HG03064 (cell line): ENCODE data around the gene INPP4A.

Experiments
- ATAC-seq: cut with Tn5 transposase; IDR thresholded peaks from one replicate; pipeline ENCODE4 v1.9.1; 2021; ENCODE audit warnings: low read depth; ENCODE audit not compliant: unreplicated experiment

Gene INPP4A

DNA sequence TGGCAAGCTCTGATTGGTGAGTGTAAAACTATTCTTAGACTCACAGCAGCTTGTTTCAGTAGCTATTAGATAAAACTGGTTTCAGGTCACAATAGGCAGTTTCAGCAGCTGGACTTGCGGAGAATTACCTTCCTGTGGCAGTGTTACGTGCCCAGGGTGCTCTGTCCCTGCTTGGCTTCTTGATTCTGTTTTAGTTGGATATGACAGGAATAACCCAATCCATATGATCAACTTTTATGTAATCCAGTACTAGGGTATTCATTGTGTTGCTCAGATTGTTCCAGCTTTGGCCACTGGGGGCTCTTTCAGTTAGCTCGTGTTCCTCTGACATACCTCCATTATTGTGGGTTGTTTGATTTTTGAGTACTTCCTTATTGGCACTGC lies 43.1 kb downstream of the INPP4A start:
- peak; percentile 47 for ATAC-seq

DNA sequence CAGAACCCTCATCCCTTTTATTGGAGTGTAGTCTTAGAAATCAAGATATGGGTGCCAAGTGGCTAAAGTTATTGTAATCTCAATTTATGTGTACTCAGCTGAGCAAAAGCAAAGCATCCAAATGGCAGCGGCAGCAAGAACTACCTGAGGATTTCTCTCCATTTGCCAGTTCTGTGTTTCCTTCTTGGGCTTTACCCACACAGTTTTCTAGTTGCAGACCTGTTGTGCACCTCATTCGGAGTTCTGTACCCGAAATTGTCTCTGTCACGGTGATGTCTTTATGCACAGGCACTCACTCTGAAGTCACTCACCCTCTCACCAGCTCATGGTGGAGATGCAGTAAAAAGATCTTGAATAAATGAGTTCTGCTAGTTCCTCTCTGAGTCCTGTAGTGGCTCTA lies 43.6 kb downstream of the INPP4A start:
- ATAC-seq = no peak

DNA sequence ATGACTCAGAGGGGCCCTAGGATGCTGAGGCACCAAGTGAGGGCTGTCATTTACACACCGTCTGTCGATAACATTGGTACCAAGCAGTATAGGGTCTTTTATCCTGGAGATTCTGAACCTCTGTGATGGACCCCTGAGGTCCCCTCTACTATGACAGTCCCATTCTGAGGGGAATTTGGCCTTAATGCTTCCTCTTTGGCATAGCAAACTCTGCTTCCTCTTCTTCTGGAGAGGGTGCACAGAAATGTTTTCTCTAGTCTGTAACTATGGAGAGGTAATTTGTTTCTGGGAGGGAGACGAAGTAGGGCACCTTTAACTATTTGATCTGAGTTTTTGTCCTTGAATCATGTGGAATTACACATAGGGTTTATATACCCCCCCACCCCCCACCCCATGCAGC lies 44.8 kb downstream of the INPP4A start:
- no peak for ATAC-seq

DNA sequence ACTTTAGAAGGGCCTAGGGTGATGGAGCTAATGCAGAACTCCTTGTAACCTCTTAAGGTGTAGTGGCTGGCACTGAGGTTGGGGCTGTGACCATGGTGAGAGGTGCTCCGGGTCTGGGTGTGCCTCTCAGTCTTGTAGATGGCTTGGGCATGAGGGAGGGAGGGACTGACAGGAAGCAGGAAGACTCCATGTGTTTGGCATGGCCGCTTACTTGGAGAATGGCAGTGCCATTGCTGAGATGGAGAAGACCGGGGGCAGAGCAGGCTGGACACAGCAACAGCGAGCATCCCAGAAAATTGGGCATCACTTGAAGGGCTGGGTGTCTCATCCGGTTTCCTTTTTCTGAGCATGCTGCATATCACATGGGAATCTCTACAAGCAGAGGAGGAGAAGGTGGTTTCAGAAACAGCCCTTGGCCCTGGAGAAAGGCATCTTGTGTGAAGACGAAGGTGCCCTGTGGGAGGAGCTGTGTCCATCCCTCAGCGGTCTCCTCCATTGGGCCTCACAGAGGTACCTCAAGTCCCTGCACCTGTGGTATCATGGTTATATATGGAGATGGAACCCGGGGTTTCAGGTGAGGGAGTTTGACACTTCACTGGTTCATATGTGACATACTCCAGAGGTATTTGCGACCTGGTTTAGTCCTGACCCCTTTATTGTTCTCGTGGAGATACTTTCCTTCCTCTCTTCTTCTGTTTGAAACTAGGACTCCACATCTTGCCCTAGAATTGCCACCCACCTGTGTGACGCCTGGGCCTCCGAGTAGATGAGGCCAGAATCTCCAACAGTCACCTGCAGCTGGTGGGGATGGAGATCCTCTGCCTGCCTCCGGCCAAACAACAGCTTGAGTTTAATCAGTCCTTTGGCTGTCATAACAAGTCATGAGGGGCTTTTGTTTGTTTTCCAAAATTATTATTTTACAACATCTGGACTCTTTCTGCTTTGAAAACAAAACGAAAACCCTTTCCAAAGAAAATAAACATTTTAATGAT lies 45.6 kb downstream of the INPP4A start:
- no peak for ATAC-seq

DNA sequence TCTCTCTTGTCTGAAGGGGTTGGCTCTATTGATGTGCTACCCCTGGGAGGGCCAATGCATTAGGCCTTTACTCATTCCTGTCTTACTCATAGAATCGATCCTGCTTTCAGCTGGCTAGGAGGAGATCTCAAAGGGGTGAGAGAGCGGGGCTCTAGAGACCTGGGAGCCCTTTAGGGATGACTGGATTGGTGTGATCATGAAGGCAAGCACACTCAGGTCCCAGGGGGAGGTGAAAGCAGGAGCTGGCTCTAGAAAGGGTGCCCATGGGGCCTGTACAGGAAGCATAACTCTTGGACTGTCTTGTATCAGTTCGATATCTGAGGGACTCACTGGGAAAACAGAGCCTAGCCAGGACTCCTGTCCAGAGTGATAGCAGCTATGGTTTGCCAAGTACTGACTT lies 47.8 kb downstream of the INPP4A start:
- ATAC-seq = no peak

DNA sequence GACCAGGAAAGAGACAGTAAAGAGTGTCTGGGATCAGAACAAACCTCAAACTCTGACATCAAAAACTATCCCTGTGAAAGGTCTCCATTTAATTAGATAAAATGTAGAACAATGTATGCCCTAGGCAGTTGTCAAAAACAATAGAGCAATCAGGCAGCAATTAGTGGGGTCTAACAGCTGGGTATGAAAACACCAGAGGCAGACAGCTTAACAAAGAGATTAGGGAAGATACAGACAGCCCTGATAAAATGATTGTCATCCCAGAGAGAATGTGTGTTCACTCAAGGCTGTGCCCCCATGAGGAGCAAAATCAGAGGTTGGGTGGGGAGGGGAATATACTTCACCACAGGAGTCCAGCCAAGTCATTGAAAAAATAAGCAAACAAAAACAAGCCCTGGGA lies 50.0 kb downstream of the INPP4A start:
- no peak for ATAC-seq

DNA sequence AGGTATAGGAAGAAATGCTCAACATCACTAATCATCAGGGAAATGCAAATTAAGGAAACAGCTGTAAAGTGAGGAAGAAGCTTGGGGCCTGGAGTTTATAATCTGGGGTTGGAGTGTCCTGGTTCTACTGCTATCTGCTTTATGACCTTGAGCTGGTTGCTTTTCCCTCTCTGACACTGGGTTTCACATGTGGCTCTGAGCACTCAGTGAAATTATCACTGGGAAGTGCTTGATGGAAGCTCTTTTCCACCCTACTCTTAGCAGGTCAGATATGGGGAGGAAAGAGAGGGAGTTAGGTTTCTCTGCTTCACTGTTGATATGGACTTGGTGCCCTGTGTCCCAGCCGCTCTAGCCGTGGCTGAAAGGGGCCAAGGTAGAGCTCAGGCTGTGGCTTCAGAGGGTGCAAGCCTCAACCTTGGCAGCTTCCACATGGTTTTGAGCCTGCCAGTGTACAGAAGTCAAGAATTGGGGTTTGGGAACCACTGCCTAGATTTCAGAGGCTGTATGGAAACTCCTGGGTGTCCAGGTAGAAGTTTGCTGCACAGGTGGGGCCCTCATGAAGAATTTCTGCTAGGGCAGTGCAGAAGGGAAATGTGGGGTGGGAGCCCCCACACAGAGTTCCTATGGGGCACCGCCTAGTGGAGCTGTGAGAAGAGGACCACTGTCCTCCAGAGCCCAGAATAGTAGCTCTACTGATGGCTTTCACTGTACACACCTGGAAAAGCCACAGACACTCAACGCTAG lies 52.3 kb downstream of the INPP4A start:
- no peak for ATAC-seq

DNA sequence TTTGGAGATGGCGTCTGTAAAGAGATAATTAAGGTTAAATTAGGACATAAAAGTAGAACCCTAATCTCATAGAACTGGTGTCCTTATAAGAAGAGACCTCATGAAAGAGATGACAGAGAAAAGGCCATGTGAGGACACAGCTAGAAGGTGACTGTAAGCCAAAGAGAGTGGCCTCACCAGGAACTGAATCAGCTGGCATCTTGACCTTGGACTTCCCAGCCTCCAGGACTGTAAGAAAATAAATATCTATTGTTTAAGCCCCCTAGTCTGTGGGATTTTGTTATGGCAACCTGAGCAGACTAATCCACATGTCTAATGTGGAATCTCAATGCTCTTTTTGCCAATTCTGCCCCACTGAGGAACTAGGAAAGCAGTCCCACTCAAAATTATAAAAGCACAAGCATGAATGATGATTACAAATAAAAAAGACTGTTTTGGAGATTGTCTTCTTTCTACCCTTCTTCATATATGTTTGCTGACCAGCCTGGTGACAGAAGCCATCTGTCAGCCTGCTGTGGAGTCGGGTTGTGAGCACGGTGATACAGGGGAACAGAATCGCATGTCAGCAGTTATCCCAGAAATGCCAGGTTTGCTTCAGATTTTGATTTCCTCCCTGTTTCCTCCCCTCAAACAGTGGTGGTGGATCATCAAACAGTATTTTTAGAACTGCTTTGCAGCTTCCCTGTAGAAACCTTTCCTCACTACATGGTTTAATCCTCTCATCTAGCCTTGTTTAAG lies 54.2 kb downstream of the INPP4A start:
- no peak for ATAC-seq

GRCh38 chr2:98500561-98500960 lies 55.9 kb downstream of the INPP4A start:
- ATAC-seq = no peak

- no peak for ATAC-seq
Measured at GRCh38 chr2:98501223-98501622, 56.6 kb downstream of the INPP4A start.

DNA sequence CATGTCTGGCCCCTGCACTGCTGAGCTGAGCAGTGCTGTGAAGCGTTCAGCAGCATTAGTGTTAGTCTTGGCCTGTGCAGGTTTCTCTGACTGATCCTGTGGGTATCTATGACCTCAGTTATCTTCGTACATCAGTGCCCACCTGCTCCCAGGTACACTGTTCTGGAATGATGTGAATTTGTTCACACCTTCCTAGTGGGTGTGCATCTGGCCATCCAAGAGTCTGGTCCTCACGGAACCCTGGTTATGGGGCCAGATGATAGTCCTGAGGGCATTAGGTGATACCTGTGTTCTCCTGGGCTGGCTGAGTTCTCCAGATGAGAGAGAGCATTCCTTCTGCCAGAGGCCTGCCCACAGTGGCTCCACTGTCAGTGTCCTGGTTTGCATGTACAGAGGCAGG lies 57.2 kb downstream of the INPP4A start:
- no peak for ATAC-seq

- no peak for ATAC-seq
Measured at GRCh38 chr2:98502556-98503335, 58.1 kb downstream of the INPP4A start.

GRCh38 chr2:98503481-98504105 lies 58.9 kb downstream of the INPP4A start:
- ATAC-seq = no peak

- no peak for ATAC-seq
Measured at GRCh38 chr2:98504381-98505109, 59.9 kb downstream of the INPP4A start.

DNA sequence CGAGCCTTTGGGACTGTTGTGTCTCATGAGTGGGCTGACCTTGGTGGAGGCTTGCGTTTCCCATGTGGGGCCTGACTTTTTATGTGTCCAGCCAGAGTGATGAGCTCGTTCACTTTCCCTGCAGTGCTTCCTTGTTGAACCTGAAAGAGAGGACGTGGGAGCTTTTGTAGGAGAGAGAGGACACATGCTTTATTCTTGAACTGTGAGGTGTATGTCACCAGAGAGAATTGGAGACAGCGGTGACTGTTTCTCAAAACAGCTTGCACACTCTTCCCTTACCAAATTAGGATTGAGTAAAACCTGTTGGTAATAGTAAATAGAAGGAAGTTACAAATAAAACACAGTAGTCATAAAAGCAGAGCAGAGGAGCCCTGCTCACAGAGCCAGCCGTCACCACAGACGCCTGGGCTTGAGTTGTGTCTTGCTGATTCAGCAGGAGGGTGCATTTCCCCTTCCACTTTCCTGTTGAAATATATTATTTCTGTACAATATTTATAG lies 60.7 kb downstream of the INPP4A start:
- no peak for ATAC-seq

DNA sequence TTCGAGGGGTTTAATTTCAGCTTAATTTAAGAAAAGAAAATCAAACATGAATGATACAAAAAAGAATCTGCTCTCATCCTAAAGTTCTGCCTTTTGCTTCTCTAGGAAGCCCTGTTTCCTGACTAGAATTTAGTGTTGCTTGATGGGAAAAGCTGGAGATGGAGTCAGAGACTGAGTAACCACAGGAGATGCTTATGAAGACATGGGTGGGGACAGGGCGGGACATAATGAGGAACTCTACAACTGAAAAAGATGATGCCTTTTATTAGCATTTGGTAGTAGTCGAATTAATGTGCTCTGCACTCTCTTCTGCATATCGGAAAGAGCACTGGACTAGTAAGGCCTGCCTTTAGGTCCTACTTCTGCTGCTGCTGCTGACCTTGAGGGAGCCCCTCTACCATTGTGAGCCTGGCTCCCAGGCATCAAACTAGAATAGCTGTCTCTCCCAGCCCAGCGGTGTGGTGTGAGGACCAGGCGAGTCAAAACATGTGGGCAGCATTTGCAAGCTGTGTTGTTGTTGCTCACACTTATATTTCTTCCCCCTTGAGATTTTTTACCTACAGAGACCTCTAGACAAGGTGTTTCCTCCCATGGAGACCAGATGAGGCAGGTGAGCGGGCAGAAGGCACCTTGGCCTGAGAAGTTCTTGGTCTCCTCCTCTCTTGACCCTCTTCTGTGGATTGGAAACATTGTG lies 61.5 kb downstream of the INPP4A start:
- no peak for ATAC-seq

GRCh38 chr2:98506881-98507280 lies 62.2 kb downstream of the INPP4A start:
- no peak for ATAC-seq

GRCh38 chr2:98507461-98507860 lies 62.8 kb downstream of the INPP4A start:
- no peak for ATAC-seq
